Left forelimb (tissue), 1 donor: ENCODE data around the gene ENOX1.
"Not testable (repeated sequence)": the region's sequence is repeated elsewhere in the genome, so short reads cannot be mapped to it uniquely, and the experiment has no call there.

Experiments used
- DNase-seq: peaks from one replicate; pipeline ENCODE4 v3.0.0-alpha.2; 2018; ENCODE audit warnings: low spot score

Gene ENOX1

DNA sequence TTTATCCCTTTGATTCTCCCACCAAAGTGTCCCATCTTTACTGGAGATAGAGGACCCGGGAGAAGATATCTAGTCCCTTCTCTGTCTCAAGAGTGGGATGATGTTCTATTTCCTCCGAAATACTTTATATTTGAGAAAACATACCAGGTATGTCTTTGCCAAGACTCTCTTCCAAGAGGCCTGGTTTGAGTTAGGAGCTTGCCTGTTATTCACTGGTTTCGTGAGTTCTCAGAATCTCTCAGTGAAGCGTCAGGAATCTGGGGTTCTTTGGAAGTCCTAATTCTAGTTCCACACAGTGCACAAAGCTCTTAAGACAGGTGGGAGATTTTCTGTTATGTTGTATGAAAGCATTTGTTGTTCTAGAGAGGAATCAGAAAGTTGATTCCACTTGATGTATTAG is 581.4 kb downstream of the ENOX1 start:
- no peak for DNase-seq

DNA sequence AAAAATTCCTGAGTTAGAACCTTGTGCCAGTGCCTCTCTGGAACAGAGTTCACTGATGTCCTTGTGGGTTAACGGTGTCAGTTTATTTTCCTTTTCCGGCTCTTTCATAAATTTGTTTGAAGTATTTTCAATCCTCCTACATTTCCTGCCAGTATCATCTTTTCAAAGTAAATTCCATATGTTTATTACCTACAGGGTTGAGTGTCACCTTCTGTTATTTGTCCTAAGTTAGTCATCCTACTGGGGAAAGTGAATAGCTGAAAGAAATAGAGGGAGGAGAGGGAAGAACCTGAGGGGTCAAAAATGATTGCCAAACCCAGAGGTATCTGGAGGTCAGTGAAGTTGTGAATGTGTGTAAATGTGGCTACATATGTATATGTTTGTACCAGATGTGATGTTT is 582.2 kb downstream of the ENOX1 start:
- no peak for DNase-seq

- no peak for DNase-seq
These were observed 583.0 kb downstream of the ENOX1 start for GRCh38 chr13:43203781-43204180.

- no peak for DNase-seq
These were observed 586.0 kb downstream of the ENOX1 start for GRCh38 chr13:43200736-43201135.

DNA sequence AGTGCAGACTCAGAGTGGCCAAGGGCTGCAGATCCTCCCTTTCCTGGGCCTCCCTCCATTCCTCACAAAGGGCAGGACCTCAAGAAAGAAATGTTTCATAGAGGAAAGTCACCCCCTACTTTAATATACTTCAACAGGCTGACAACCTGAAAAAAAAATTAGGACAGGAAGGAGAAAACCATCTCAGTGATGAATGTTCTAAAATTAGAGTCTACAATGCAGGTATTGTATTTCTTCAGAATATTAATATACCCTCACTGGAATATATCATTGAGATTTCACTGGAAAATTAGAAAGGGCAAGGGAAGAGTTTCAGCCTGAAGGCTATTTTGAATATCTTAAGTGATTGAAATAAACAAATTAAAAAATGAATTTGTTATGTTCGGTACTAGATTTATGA is 586.5 kb downstream of the ENOX1 start:
- no peak for DNase-seq

DNA sequence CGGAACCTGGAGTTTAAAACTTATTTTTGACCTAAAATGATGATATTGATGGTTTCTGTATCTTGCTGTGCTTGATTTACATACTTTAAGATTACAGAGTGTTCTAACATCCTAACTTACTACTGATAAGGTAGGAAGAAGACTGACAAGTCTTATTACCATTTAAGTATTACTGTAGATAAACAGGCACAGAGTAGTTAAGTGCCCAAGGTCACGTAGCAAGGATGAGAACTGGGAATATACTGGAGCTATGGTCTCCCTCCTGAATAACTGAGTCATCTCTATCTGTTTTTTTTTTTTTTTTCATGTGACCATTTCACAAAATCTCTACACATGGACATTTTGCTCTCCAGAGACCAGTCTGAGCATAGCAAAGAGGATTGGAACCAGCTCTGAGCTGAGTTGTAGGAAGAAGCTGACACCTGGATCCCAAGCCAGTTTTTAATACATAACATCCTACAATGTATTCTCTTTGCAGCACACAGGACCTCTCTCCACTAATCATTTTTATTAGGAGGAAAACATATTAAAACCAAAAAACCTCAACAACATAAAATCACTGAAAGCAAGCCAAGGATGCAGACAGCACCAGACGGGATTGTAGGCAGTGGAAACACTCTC is 589.9 kb downstream of the ENOX1 start:
- no peak for DNase-seq

DNA sequence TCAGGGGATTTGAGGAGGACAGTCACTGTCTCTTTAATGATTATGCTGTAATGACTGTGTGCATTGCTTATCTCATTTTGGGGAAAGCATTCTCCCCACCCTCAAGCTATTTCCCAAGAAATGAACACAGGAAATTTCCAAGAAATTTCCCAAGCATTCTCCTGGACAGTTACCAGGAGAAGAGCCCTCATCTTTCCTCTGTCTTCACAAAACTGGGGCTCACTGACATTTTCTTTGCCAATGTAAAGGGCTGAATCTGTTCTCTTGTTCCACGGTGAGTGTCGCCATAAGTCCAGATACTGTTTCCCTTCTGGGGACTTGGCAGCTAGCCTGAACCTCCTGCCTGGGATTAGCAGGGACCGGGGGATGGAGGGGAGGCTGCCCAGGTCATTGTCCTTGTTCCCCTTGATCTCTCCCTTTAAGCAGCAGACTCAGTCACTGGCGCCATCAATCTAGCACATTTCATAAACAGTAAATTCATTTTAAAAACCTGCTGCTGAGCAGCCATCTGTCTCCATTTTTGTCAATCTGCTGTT is 590.6 kb downstream of the ENOX1 start:
- no peak for DNase-seq

GRCh38 chr13:43195551-43195950 is 591.2 kb downstream of the ENOX1 start:
- DNase-seq = no peak

DNA sequence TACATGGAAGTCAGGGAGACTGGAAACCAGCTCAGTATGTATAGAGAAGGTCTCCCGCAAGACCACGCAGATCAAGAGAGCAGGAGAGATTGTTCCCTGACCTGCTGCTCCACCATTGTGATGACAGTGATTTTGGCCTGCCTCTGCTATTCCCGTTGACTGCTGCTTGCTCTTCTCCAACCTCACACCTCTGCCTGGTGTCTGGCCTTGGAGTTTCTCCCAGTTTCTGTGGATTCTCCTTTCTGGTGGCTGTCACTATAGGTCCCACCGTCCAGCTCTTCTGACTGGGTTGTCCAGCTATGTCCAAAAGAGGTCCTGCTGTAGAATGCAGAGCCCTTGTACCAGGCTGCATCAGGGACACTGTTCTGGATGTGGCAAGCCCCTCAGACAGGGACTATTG is 591.7 kb downstream of the ENOX1 start:
- DNase-seq = no peak

DNA sequence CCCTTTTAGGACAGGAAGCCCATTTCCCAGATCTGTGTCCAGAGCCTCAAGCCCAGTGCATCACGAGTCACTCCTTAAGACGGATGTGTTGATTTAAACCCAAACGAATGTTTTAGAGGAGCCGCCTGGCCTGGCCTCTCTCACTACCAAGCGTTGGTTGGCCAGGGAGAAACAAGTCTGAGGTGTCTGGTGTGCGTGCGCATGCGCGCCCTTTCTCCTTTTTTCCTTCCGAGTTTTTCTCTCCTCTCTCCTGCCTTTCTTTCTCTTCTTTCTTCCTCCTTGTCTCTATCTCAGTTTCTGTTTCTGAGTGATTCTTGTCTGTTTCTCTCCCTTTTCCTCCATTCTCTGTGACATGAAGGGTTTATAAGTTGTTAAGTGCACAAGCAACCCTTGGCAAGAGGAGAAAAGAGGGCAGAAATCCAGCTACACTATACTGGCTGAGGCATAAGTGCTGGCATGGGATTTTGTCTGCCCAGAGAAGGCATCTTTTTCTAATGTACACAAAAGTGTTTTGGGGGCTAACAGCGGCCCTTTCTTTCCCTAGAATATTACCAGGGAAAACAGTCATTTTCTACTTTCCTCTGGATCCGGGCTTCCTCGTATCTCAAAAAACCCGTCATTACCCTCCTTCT is 592.9 kb downstream of the ENOX1 start:
- DNase-seq = no peak

GRCh38 chr13:43191546-43191945 is 595.2 kb downstream of the ENOX1 start:
- no peak for DNase-seq

- DNase-seq = no peak
These were observed 601.5 kb downstream of the ENOX1 start for GRCh38 chr13:43185226-43185625.

- DNase-seq = no peak
These were observed 605.9 kb downstream of the ENOX1 start for GRCh38 chr13:43180837-43181236.

GRCh38 chr13:43180036-43180660 is 606.6 kb downstream of the ENOX1 start:
- no peak for DNase-seq

DNA sequence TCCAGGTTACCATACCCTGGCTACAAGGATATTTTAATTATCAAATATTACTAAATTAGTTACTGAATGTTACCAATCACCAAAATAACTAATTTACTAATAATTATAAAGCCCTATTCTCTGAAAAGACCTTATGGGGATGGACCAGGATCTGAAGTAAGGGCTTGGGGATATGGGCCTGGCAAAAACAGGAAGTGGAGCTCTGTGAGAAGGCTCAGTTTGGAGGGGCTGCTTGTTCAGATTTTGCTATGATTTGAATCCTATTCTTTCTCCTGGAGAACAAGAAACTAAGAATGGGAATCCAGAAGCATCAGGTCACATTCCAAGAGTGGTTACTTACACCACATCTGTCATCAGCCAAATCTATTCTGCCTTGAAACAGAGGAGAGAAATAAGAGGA is 615.3 kb downstream of the ENOX1 start:
- DNase-seq = no peak

GRCh38 chr13:43170506-43170905 is 616.3 kb downstream of the ENOX1 start:
- DNase-seq = no peak

DNA sequence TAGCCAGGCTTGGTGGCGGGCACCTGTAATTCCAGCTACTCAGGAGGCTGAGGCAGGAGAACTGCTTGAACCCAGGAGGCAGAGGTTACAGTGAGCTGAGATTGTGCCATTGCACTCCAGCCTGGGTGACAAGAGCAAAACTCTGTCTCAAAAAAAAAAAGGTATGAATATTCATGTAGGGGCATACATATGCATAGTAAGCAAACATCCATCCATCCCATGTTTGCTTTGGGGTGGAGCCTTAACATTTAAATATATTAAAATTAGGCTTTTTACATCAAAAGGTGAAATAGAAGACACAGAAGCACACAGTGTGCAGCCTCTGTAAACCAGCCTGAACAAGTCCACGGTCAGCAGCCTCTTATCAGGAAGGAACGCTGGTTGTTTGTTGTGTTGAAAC is 618.3 kb downstream of the ENOX1 start:
- not testable (repeated sequence) for DNase-seq

GRCh38 chr13:43167731-43168130 is 619.0 kb downstream of the ENOX1 start:
- no peak for DNase-seq

- DNase-seq = no peak
These were observed 619.9 kb downstream of the ENOX1 start for GRCh38 chr13:43166644-43167457.
